Measurements from ENCODE around the gene TCF20. TPM values are rescaled to one million over a fixed set of nuclear protein-coding genes. Genes with fewer than 3 reads are reported as not detected.

Gene TCF20
- total RNA-seq, 2 experiments from 2014 or later = 61.6 to 64.1 TPM

DNA sequence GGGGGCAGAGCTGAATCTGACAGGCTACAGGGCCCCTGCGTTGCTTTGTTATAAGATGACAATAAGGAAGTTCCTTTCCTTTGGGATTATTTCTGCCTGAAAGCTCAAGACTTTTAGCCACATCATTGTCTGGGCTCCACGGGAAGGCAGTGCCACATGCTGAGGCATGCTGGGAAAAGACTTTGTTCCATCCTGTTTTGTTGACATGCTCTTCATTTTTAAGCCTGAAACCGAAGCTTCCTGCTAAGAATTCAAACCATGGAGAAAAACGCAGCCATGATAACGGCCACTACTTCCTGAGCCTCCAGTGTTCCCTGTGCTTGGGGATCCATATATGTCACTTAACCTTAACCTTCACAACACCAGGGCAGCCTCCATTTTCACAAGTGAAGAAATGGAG lies 5.5 kb upstream of the TCF20 start:
- CTCF ChIA-PET = interaction anchor here (1.5 kb wide), 1 partner anchor 41 kb away, joined by 3 read pairs; no protein-coding TSS in a partner anchor
- peaks cover 11% of the 10 kb centered on the region for H3K4me1 ChIP-seq (ENCODE audit: insufficient read depth, low read length)
- H3K27me3 ChIP-seq (ENCODE audit: control insufficient read depth in 1 of 2, insufficient read depth in 2 of 2, low read length in 2 of 2) = no peaks in the 10 kb centered on the region
- no peaks in the 10 kb centered on the region for H3K9me3 Mint-ChIP-seq
- H3K36me3 Mint-ChIP-seq (ENCODE audit: low read depth) = no peaks in the 10 kb centered on the region
- DNase-seq = peak in 1 of 14 experiments; percentile 6
- intact Hi-C loops (cut with DNase I, micrococcal nuclease) = loop anchor here in 1 of 2 experiments (5.0 kb wide), 1 partner anchor 161 kb away; no protein-coding TSS in a partner anchor
- H3K27me3 Mint-ChIP-seq = no peaks in the 10 kb centered on the region
- no peak overlapping the region for H3K27ac ChIP-seq (ENCODE audit: low read depth in 1 of 2, low read length in 2 of 2)
- TF ChIP-seq CTCF (IDR thresholded peaks at IDR 0.05) = no peak
- H3K9me3 ChIP-seq (ENCODE audit: control insufficient read depth in 1 of 2, insufficient read depth in 1 of 2, low read length in 2 of 2) = no peaks in the 10 kb centered on the region
- H3K36me3 ChIP-seq (ENCODE audit: insufficient read depth, low read length) = no peaks in the 10 kb centered on the region
- H3K4me1 Mint-ChIP-seq (ENCODE audit: low read depth) = no peaks in the 10 kb centered on the region
- no peak overlapping the region for H3K4me3 ChIP-seq (ENCODE audit: low read length)
- H3K27ac Mint-ChIP-seq = no peak overlapping the region
- POLR2A ChIA-PET = no interaction called here
- no peak overlapping the region for H3K4me3 Mint-ChIP-seq
- ATAC-seq (ENCODE audit: poor library complexity) = no peak

GRCh38 chr22:42275176-42275575 lies 4.7 kb upstream of the TCF20 start:
- Mint-ChIP-seq H3K27ac (no peak overlapping the region), H3K9me3 (no peaks in the 10 kb centered on the region), H3K27me3 (no peaks in the 10 kb centered on the region), H3K36me3 (ENCODE audit: low read depth) (no peaks in the 10 kb centered on the region), H3K4me3 (no peak overlapping the region), H3K4me1 (ENCODE audit: low read depth) (no peaks in the 10 kb centered on the region)
- DNase-seq (peak in 1 of 14 experiments; percentile 15), ATAC-seq (ENCODE audit: poor library complexity) (no peak)
- H3K27ac ChIP-seq (ENCODE audit: low read depth in 1 of 2, low read length in 2 of 2) = no peak overlapping the region
- no peak overlapping the region for H3K4me3 ChIP-seq (ENCODE audit: low read length)
- H3K27me3 ChIP-seq (ENCODE audit: control insufficient read depth in 1 of 2, insufficient read depth in 2 of 2, low read length in 2 of 2) = no peaks in the 10 kb centered on the region
- intact Hi-C loops (cut with DNase I, micrococcal nuclease) = loop anchor here in 1 of 2 experiments (5.0 kb wide), 1 partner anchor 162 kb away; no protein-coding TSS in a partner anchor
- TF ChIP-seq CTCF (IDR thresholded peaks at IDR 0.05) = no peak
- ChIA-PET POLR2A (no interaction called here), CTCF (no interaction called here)
- H3K9me3 ChIP-seq (ENCODE audit: control insufficient read depth in 1 of 2, insufficient read depth in 1 of 2, low read length in 2 of 2) = no peaks in the 10 kb centered on the region
- no peaks in the 10 kb centered on the region for H3K36me3 ChIP-seq (ENCODE audit: insufficient read depth, low read length)
- peaks cover 14% of the 10 kb centered on the region for H3K4me1 ChIP-seq (ENCODE audit: insufficient read depth, low read length)

DNA sequence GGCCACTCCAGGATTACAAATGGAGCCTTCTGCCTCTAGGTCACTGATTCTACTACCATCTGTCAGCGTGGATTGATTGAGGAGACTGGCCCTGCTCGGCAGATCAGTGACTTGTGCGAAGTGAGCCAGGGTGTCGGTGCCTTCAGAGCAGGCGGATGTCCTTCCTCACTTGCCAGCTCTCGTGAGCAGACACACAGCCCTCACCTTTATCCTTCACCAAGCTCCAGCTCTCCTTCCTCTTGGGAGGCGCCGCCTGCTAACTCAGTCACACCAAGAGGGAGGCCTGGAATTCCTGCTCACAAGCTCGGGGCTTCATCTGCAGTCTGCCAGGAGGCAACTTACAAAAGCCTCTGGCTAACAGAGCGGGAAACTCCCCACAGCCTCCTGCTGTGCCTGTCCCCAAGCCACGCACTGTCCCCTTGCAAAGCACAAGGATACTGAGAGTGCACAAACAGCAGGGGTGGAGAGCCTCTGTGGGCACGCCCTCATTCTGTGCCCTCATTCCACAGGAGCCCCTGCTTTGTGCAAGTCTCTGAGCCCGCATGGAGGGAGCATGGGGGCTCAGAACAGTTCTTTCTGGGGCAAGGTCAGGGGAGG lies 3.5 kb upstream of the TCF20 start:
- Histone ChIP-seq H3K36me3 (ENCODE audit: insufficient read depth, low read length) (no peaks in the 10 kb centered on the region), H3K27ac (ENCODE audit: low read depth in 1 of 2, low read length in 2 of 2) (no peak overlapping the region), H3K4me1 (ENCODE audit: insufficient read depth, low read length) (peaks cover 19% of the 10 kb centered on the region), H3K9me3 (ENCODE audit: control insufficient read depth in 1 of 2, insufficient read depth in 1 of 2, low read length in 2 of 2) (no peaks in the 10 kb centered on the region), H3K4me3 (ENCODE audit: low read length) (no peak overlapping the region), H3K27me3 (ENCODE audit: control insufficient read depth in 1 of 2, insufficient read depth in 2 of 2, low read length in 2 of 2) (no peaks in the 10 kb centered on the region)
- ChIA-PET POLR2A (interaction anchor here (0.7 kb wide), 1 partner anchor 33 kb away, joined by 3 read pairs; no protein-coding TSS in a partner anchor), CTCF (no interaction called here)
- H3K27ac Mint-ChIP-seq = peak overlapping the region; percentile 67
- intact Hi-C loops (cut with DNase I, micrococcal nuclease) = loop anchor here in 1 of 2 experiments (2.0 to 5.0 kb wide), 2 partner anchors 25 to 68 kb away; no protein-coding TSS in a partner anchor
- TF ChIP-seq CTCF (IDR thresholded peaks at IDR 0.05) = no peak
- no peaks in the 10 kb centered on the region for H3K27me3 Mint-ChIP-seq
- DNase-seq (peak in 1 of 14 experiments; percentile 21), ATAC-seq (ENCODE audit: poor library complexity) (no peak)
- peak overlapping the region; percentile 66 for H3K4me3 Mint-ChIP-seq
- peaks cover 4% of the 10 kb centered on the region for H3K36me3 Mint-ChIP-seq (ENCODE audit: low read depth)
- peaks cover 6% of the 10 kb centered on the region for H3K4me1 Mint-ChIP-seq (ENCODE audit: low read depth)
- no peaks in the 10 kb centered on the region for H3K9me3 Mint-ChIP-seq
